D341Med (cell line): ENCODE measurements around the gene FAM217A.
A peak's percentile ranks its signal among the peaks of the same experiment; 100 is the strongest.

ENCODE experiments used
- DNase-seq: peaks from one replicate; pipeline ENCODE4 v3.0.0; 2012; ENCODE audit warnings: low spot score

FAM217A gene

GRCh38 chr6:4021854-4022695 is 56.9 kb downstream of the FAM217A start:
- no peak for DNase-seq

GRCh38 chr6:4021133-4021853 is 57.6 kb downstream of the FAM217A start:
- DNase-seq = peak; percentile 94

GRCh38 chr6:4020822-4021132 is 58.2 kb downstream of the FAM217A start:
- DNase-seq = no peak

GRCh38 chr6:4018924-4019236 is 60.1 kb downstream of the FAM217A start:
- DNase-seq = no peak
